Memory B cell (primary cell): ENCODE results near the gene ADD1.
"Not testable (repeated sequence)": the region's sequence is repeated elsewhere in the genome, so short reads cannot be mapped to it uniquely, and the experiment has no call there.

Experiments used
- ATAC-seq: fragments of 150-1000 bp; cut with Tn5 transposase; 2 replicates; pipeline ENCODE4 v1.10.0; 2021; ENCODE audit warnings: low read depth, mild to moderate bottlenecking, moderate library complexity
- DNase-seq, 2 donors: peaks; one replicate each; pipeline ENCODE4 v3.0.0; 2022; ENCODE audit warnings: low spot score in 2 of 2
- H3K27ac Mint-ChIP-seq: one replicate; pipeline ENCODE4 v1.8.0; 2022; ENCODE audit warnings: mild to moderate bottlenecking, moderate library complexity, mixed read lengths
- H3K27me3 Mint-ChIP-seq: one replicate; pipeline ENCODE4 v1.8.0; 2022; ENCODE audit warnings: mixed read lengths
- H3K36me3 Mint-ChIP-seq: one replicate; pipeline ENCODE4 v1.8.0; 2022; ENCODE audit warnings: mild to moderate bottlenecking, mixed read lengths
- H3K4me1 Mint-ChIP-seq: one replicate; pipeline ENCODE4 v1.8.0; 2022; ENCODE audit warnings: mixed read lengths
- H3K4me3 Mint-ChIP-seq: one replicate; pipeline ENCODE4 v1.8.0; 2022; ENCODE audit warnings: mild to moderate bottlenecking, moderate library complexity, mixed read lengths
- H3K9me3 Mint-ChIP-seq: one replicate; pipeline ENCODE4 v1.8.0; 2022; ENCODE audit warnings: mixed read lengths

ADD1 gene

DNA sequence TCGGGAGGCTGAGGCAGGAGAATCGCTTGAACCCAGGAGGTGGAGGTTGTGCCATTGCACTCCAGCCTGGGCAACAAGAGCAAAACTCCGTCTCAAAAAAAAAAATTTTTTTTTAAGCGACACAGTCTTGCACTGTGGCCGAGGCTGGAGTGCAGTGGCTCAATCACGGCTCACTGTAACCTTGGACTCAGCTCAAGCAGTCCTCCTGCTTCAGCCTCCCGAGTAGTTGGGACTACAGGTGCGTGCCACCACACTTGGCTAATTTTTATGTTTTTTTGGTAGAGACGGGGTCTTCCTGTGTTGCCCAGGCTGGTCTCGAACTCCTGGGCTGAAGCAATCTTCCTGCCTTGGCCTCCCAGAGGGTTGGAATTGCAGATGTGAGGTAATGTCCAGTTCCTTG is 94.8 kb downstream of the ADD1 start:
- not testable (repeated sequence) for ATAC-seq, DNase-seq, H3K9me3 Mint-ChIP-seq, H3K4me3 Mint-ChIP-seq, H3K27me3 Mint-ChIP-seq, H3K27ac Mint-ChIP-seq
- peaks cover 25% of the 10 kb centered on the region for H3K36me3 Mint-ChIP-seq
- peaks cover 33% of the 10 kb centered on the region for H3K4me1 Mint-ChIP-seq

DNA sequence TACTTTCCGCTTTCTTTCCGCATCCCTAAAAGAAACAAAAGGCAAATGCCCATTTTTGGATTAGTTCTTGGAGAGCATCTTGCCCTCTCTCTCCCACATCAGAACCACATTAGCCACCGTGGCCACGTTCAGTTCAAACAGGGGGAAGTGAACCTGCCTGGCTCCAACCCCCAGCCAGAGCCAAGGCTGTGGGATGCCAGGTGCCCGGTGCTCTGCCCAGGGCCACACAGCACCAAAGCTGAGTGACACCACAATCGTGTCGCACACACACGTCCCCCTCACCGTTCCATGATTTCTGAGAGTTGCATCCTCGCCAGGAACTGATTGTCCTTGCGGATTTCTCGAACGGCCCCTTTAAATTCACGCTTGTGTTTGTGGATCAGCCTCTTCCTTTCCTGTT is 95.3 kb downstream of the ADD1 start:
- ATAC-seq (no peak), DNase-seq (no peak)
- Mint-ChIP-seq H3K36me3 (peaks cover 25% of the 10 kb centered on the region), H3K4me3 (no peak overlapping the region), H3K27me3 (no peaks in the 10 kb centered on the region), H3K9me3 (no peaks in the 10 kb centered on the region), H3K27ac (no peak overlapping the region), H3K4me1 (peaks cover 32% of the 10 kb centered on the region)

DNA sequence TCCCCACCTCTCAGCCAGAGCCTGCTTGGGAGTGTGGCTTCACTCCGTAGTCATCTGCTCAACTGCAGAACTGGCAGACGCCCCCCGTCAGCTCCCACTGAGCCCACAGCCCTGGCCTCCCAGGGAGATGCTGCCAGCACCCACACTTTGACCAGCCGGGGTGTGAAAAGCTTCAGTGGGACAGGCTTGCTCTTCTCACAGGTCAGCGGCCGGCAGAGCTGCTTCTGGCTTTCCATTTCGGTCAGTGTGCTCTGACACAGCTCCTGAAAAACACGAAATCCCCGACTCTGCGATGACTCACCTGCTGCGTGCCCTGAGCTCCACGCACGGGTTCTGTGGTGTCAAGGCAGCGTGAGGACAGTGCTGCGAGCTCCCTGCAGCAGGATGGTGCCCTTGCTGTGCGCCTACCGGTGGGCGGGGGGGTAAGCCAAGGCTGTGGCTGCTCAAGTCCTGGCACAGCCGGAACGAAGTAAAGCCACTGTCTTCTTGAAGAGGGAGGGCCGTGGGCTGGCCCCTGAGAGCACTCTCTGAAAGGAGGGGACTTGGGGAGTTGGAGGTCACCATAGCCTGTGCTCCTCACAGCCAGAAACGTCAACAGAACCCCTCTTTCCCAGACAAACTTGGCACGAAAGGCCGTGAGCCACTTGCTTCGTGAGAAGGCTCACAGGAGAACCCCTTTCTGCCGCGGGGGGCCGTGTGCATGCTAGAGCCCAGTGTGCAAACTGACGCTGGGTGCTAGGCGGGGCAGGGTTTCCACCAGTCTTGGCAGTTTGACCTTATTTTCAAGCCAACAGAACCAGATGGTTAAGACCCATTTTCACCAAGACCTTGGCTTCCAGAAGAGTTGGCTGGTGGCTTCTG is 96.0 kb downstream of the ADD1 start:
- H3K4me1 Mint-ChIP-seq, result peaks cover 32% of the 10 kb centered on the region
- DNase-seq (no peak), ATAC-seq (no peak)
- H3K27ac Mint-ChIP-seq, result no peak overlapping the region
- H3K36me3 Mint-ChIP-seq, result peaks cover 28% of the 10 kb centered on the region
- no peak overlapping the region for H3K4me3 Mint-ChIP-seq
- H3K9me3 Mint-ChIP-seq, result no peaks in the 10 kb centered on the region
- H3K27me3 Mint-ChIP-seq, result no peaks in the 10 kb centered on the region

DNA sequence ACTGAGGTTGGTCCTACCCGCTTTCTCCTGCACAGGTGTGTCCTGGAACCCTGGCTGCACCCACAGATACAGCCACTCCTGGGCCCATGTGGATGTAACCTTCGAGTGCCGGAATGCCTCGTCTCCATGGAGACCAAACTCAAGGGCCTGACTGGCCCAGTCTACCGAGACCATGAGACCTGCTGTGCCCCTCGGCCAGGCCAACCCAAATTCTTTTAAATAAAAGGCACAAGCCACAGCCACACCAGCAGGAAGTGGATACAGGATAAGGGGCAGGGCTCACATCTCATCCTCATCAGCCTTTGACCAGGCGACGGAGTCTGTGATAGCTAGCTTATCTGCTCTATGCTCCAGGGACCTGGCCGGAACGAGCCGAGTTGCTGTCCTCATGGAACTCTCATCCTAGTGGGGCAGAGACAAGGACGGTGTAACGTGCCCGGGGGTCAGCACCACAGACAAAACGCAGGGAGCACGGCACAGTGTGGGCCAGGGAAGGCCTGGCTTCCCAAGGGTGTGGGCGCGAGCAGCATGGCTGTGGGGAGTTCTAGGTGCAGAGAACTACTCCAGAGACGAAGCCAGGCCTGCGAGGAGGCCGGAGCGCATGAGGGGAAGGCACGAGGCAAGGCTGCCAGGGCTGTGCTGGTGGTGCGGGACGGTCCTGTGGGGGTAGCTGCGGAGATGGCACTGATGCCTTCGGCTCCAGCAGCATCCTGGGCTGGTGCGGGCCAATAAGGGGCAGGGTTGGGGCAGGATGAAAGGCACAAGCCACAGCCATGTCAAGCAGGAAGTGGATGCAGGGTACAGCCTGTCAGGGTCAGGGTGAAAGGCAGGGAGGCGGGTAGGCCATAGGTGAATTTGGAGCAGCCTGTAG is 96.9 kb downstream of the ADD1 start:
- Mint-ChIP-seq H3K27ac (no peak overlapping the region), H3K27me3 (no peaks in the 10 kb centered on the region), H3K9me3 (no peaks in the 10 kb centered on the region), H3K36me3 (peaks cover 33% of the 10 kb centered on the region), H3K4me3 (no peak overlapping the region), H3K4me1 (peaks cover 30% of the 10 kb centered on the region)
- DNase-seq, result no peak
- no peak for ATAC-seq

DNA sequence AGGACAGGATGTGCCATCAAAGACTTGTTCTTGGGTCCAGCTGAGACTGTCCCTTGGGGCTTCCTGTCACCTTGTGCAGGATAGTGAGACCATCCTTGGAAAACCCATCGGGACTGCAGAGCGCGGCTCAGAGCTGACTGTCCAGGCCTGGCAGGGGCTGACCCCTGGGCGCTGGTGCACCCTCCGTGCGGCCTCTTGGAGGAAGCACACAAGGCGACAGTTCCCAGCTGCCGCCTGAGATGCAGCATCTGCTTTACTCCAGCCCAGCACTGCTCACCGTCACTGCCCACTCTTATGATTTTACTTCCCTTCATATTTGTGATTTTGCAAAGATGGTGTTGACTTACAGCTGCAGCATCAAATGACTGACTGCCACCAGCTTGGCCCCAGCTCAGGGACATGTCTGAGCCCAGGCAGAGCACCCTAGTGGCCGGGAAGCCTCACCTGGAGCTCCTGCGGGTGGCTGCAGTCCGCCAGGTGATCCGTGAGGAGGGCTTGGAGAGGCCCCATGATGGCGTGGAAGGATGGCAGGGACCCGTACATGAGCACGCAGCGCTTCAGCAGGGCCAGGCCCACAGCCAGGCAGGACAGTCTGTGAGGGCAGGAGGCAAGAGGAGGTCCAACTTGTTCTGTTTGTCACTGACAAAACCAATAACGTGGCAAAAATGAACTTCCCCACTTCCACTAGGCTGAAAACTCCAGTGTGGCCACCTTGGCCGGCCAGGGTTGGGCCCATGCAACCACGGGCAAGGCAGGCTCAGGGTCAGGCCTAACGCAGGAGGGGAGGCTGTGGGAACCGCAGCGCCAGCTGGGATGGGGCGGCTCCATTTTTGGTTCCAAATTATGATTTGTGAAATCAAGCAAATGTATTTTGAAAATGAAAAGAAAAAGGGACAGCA is 97.7 kb downstream of the ADD1 start:
- H3K9me3 Mint-ChIP-seq, result no peaks in the 10 kb centered on the region
- peaks cover 38% of the 10 kb centered on the region for H3K36me3 Mint-ChIP-seq
- no peaks in the 10 kb centered on the region for H3K27me3 Mint-ChIP-seq
- no peak overlapping the region for H3K4me3 Mint-ChIP-seq
- ATAC-seq, result no peak
- DNase-seq, result no peak
- H3K4me1 Mint-ChIP-seq, result peaks cover 22% of the 10 kb centered on the region
- H3K27ac Mint-ChIP-seq, result no peak overlapping the region

DNA sequence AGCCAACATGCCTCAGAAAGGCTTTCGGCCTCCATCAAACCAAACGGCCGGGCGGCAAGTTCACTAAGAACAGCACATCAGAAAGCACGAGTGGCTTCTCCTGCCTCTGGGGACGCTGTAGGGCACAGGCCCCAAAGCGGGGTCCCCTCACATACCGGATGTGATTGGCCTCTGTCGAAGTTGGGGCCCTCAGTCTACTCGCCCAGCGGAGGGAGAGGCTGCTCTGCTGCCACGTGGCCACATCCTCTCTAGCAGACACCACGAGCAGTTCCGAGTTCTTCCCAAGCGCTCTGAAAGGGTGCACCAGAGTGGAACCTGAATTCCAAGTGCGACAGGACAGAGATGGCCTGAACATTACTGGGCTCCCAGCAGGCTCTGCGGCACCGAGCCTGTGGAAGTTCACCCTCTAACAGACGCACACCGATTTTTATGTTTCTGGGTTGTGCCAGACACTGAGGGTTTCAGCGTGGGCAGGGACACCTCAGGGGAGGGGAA is 98.4 kb downstream of the ADD1 start:
- Mint-ChIP-seq H3K36me3 (peaks cover 38% of the 10 kb centered on the region), H3K4me3 (no peak overlapping the region), H3K4me1 (peaks cover 15% of the 10 kb centered on the region), H3K27ac (peak overlapping the region; percentile 71), H3K27me3 (no peaks in the 10 kb centered on the region), H3K9me3 (no peaks in the 10 kb centered on the region)
- ATAC-seq, result no peak
- no peak for DNase-seq

DNA sequence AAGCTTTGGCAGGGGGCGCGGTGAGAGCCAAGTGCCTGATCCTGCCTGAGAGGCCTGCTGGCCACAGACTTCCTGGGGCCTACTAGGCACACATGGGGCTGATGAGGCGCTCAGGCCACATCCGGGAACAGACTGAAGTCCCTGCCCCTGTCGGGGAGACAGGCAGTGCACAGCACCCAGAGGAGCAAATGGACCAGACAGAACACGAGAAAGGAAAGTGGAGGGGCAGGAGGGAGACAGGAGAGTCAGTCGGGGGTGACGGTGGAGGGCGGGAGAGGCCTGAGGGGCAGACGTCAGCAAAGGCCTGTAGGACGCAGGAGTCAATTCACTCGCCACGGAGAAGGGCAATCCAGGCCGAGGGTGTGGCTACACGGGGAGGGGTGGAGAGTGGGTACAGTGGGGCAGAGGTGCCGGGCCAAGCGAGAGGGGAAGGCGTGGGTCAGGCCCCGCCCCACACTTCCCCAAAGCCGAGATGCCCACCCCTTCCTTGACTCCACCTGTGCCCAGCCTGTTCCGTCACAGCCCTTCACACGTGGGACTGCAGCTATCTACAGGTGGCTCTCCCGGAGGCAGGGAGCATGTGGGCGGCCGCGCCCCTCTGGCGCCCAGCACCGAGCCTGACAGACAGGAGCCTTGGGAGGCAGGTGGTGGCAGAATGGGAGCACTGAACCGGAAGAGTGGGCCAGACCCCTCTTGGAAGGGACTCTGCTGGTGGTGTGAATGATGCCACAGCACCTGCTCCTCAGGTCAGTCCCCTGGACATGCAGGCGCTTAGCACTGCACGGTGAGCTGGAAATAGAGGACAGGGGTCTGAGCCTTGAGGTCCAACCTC is 99.1 kb downstream of the ADD1 start:
- ATAC-seq (peak; percentile 82), DNase-seq (no peak)
- peaks cover 9% of the 10 kb centered on the region for H3K4me1 Mint-ChIP-seq
- H3K9me3 Mint-ChIP-seq, result no peaks in the 10 kb centered on the region
- no peaks in the 10 kb centered on the region for H3K27me3 Mint-ChIP-seq
- peaks cover 38% of the 10 kb centered on the region for H3K36me3 Mint-ChIP-seq
- peak overlapping the region; percentile 71 for H3K27ac Mint-ChIP-seq
- no peak overlapping the region for H3K4me3 Mint-ChIP-seq

DNA sequence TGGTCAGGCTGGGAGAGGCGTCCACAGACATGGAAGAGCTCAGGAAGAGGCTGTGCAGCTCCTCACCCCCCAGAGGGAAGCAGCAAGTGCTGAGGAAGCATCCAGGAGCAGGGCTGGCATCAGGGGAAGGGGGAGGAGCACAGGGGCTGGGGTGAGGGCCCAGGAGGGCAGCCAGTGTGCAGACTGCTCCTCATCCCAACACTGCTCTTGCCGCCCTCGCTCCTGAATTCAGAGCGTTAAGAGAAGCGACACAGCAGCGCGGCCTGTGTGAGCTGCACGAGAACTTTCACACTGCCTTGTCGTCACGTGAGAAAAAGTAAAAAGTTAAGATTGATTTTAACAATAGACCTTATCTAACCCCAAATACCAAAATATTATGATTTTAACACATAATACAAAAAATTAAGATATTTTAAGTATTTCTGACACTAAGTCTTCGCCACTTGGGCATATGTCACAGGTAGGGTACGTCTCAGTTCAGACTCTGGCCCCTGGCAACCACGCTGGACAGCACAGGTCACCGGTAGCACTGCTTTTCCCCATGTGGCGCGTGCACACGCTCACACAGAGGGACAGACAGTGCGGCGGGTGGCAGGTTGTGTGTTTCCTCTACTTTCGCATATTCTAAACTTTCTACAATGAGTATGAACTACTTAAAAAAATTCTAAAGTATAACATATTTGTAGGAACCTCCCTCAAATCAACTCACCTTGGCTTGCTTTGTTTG is 99.9 kb downstream of the ADD1 start:
- DNase-seq, result no peak
- H3K27ac Mint-ChIP-seq, result peak overlapping the region; percentile 71

DNA sequence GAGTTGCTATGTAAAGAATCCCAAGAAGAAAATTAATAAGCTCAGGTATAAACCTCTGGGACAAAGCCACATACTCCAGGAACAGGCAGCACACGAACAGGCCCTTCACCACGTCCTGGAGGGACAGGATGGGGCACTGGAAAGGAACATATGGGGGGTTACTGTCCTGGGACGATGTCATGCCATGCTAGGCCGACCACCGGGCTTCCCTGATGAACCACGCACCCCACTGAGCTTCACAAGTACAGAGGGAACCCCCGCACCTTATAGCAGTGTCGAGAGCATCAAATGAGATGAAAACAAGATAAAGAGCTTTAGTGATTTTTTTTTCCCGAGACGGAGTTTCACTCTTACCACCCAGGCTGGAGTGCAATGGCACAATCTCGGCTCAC is 100.4 kb downstream of the ADD1 start:
- ATAC-seq (no peak), DNase-seq (no peak)
- Mint-ChIP-seq H3K36me3 (peaks cover 40% of the 10 kb centered on the region), H3K4me1 (peaks cover 7% of the 10 kb centered on the region), H3K27ac (no peak overlapping the region), H3K9me3 (no peaks in the 10 kb centered on the region), H3K27me3 (no peaks in the 10 kb centered on the region), H3K4me3 (no peak overlapping the region)

More for the DNA sequence above, 99.9 kb downstream of the ADD1 start:
- Mint-ChIP-seq H3K9me3 (no peaks in the 10 kb centered on the region), H3K27me3 (no peaks in the 10 kb centered on the region), H3K4me1 (peaks cover 7% of the 10 kb centered on the region), H3K4me3 (no peak overlapping the region), H3K36me3 (peaks cover 41% of the 10 kb centered on the region)
- ATAC-seq, result no peak

DNA sequence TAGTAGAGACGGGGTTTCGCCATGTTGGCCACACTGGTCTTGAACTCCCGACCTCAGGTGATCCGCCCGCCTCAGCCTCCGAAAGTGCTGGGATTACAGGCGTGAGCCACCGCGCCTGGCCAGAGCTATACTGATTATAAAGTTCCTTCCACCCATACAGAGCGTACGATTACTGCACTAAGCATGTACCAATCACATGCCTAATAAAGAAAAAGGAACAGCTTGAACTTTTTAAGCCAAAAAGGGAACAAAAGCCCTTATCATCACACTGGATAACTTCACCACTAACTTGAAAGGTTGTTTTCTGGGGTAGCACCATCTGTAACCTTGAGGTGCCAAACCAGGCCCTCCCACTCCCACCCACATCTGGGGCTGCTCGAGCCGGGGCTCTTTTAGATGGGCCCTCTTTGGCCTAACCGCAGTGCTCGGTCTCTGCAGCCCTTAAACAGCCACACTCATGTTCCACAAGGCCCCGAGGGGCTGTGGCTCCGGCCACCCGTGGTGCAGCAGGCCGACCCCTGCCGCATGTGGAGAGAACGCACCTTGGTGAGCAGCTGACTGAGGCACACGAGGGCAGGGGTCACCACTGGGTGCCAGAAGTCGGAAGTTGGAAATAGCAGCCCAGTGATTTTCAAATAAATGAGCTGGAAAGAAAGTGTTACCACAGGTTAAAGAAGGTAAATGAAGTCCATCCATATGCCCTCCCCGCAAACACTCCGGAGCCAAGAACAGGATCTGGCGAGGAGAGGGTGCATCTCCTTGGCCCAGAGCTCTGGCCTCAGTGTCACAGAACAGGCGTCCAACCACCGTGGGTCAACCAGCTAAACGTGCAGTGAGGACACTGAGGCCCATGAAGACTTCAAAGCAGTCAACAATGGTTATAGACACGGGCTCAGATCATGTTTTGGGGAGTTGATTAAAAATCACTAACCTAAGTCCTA is 101.2 kb downstream of the ADD1 start:
- Mint-ChIP-seq H3K27me3 (no peaks in the 10 kb centered on the region), H3K4me1 (peaks cover 7% of the 10 kb centered on the region), H3K4me3 (no peak overlapping the region), H3K36me3 (peaks cover 43% of the 10 kb centered on the region), H3K27ac (no peak overlapping the region), H3K9me3 (no peaks in the 10 kb centered on the region)
- no peak for DNase-seq
- no peak for ATAC-seq

DNA sequence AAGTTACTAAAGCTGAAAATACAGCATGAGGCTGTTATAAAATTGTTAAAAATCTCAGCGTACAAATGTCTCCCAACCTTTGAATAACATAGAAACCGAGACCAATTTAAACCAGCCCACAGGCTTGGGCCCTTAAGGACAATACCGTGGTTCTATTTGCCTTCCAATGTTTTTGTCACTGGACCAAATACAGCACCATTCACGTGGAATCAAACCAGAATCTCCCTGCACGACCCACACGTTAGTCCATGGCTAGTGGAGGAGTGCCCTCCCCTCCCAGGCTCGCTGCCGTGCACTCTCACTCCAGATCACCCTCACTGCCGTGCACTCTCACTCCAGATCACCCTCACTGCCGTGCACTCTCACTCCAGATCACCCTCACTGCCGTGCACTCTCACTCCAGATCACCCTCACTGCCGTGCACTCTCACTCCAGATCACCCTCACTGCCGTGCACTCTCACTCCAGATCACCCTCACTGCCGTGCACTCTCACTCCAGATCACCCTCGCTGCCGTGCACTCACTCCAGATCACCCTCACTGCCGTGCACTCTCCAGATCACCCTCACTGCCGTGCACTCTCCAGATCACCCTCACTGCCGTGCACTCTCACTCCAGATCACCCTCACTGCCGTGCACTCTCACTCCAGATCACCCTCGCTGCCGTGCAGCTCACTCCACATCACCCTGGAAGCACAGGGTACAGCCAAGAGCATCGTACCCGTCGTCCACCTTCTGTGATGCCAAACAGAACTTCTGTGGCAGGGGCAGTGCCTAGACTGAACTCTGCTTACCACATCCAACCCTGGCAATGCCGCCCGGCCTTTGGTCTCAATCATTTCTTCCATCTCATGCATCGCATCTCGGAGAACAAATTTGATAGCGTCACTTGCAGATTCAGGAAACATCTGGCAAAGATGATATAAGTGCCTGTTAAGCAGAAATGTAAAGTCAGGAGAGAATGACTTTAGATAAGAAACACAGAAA is 102.3 kb downstream of the ADD1 start:
- not testable (repeated sequence) for H3K27me3 Mint-ChIP-seq, ATAC-seq, H3K4me1 Mint-ChIP-seq, DNase-seq, H3K4me3 Mint-ChIP-seq, H3K9me3 Mint-ChIP-seq
- peak overlapping the region; percentile 6 for H3K27ac Mint-ChIP-seq
- H3K36me3 Mint-ChIP-seq, result peaks cover 44% of the 10 kb centered on the region
